Measurements from ENCODE around the gene VPS11. TPM values are rescaled to one million over a fixed set of nuclear protein-coding genes. Genes with fewer than 3 reads are reported as not detected.
A peak's percentile ranks its signal among the peaks of the same experiment; 100 is the strongest.

VPS11 gene
- polyA plus RNA-seq, 3 donors, result 28.6 to 56.6 (median 43.3) TPM

- Histone ChIP-seq H3K79me2 (ENCODE audit: insufficient read depth, low read length) (peaks cover 62% of the 10 kb centered on the region), H3K4me3 (replicated peaks in 1 of 3; ENCODE audit: low read depth in 2 of 3, low read length in 3 of 3) (peak overlapping the region; percentile 59 to 92 (median 72)), H3K36me3 (replicated peaks in 1 of 2; ENCODE audit: control insufficient read depth in 1 of 2, insufficient read depth in 2 of 2, low read length in 2 of 2) (peaks cover 18 to 34% of the 10 kb centered on the region in 2 donors), H4K20me1 (ENCODE audit: insufficient read depth, low read length) (peaks cover 15% of the 10 kb centered on the region), H3K4me2 (replicated peaks; ENCODE audit: extremely low read depth, low read length, poor library complexity, severe bottlenecking) (peak overlapping the region; percentile 96), H3K4me1 (ENCODE audit: control insufficient read depth in 1 of 2, insufficient read depth in 2 of 2, low read length in 2 of 2) (peaks cover 41 to 50% of the 10 kb centered on the region in 2 donors), H2AFZ (ENCODE audit: insufficient read depth, low read depth, low read length, poor library complexity, severe bottlenecking) (peak overlapping the region; percentile 82), H3K9me3 (replicated peaks in 1 of 2; ENCODE audit: control insufficient read depth in 1 of 2, insufficient read depth in 1 of 2, low read length in 2 of 2) (no peaks in the 10 kb centered on the region), H3K27ac (ENCODE audit: low read depth in 1 of 2, low read length in 2 of 2) (peak overlapping the region; percentile 60 to 81), H3K27me3 (ENCODE audit: control insufficient read depth in 2 of 2, insufficient read depth in 2 of 2, low read length in 2 of 2) (no peaks in the 10 kb centered on the region), H3K9ac (ENCODE audit: insufficient read depth, low read length, poor library complexity, severe bottlenecking) (peak overlapping the region; percentile 81)
- Mint-ChIP-seq H3K27me3 (ENCODE audit: low read depth in 3 of 3) (peaks cover 0 to 1% (median 0%) of the 10 kb centered on the region in 3 donors), H3K27ac (peak overlapping the region; percentile 84 to 92 (median 91)), H3K4me3 (peak overlapping the region; percentile 87 to 91), H3K9me3 (peaks cover 0 to under 1% (median 0%) of the 10 kb centered on the region in 7 donors), H3K36me3 (peaks cover 29 to 37% of the 10 kb centered on the region in 2 donors), H3K4me1 (peaks cover 47% of the 10 kb centered on the region)
- DNase-seq, result peak; percentile 99 to 100 (median 99)
- intact Hi-C loops (cut with micrococcal nuclease), result loop anchor here (2.0 to 10.0 kb wide), 2 partner anchors 38 to 100 kb away; partner anchors contain the start of gene HYOU1 (in 1 of the 2)
- TF ChIP-seq CTCF (IDR thresholded peaks at IDR 0.05), result peak; percentile 42
- WGBS (ENCODE audit: insufficient coverage), result 0% methylated on average over 72 of the region's 79 CpGs
Observed at GRCh38 chr11:119095066-119095880, 27.7 kb downstream of the VPS11 start.

DNA sequence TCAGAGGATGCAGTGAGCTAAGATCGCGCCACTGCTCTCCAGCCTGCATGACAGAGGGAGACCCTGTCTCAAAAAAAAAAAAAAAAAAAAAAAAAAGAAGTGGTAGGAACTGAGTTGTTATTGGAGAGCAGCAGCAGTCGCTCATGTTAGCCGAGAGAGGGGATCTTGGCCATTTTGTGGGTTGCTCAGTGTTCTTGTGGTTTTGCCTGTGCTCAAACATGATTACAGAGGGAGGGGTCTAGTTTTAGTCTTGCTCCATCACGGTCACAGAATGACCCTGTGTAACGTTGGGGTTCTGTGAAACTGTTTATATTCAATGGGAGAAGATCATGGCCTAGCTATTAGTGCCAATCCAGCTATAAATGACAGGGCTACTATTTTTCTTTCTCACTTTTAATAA lies 32.1 kb downstream of the VPS11 start:
- no peak overlapping the region for H2AFZ ChIP-seq (ENCODE audit: insufficient read depth, low read depth, low read length, poor library complexity, severe bottlenecking)
- Mint-ChIP-seq H3K27ac (peak overlapping the region in 1 of 7 donors; percentile 56), H3K9me3 (peaks cover 0 to 2% (median 0%) of the 10 kb centered on the region in 7 donors), H3K4me1 (peaks cover 43% of the 10 kb centered on the region), H3K27me3 (ENCODE audit: low read depth in 3 of 3) (no peaks in the 10 kb centered on the region), H3K36me3 (peaks cover 25 to 32% of the 10 kb centered on the region in 2 donors), H3K4me3 (no peak overlapping the region)
- peaks cover 48% of the 10 kb centered on the region for H3K79me2 ChIP-seq (ENCODE audit: insufficient read depth, low read length)
- H3K4me2 ChIP-seq (replicated peaks; ENCODE audit: extremely low read depth, low read length, poor library complexity, severe bottlenecking), result no peak overlapping the region
- H3K4me3 ChIP-seq (replicated peaks in 1 of 3; ENCODE audit: low read depth in 2 of 3, low read length in 3 of 3), result no peak overlapping the region
- no peaks in the 10 kb centered on the region for H3K9me3 ChIP-seq (replicated peaks in 1 of 2; ENCODE audit: control insufficient read depth in 1 of 2, insufficient read depth in 1 of 2, low read length in 2 of 2)
- peaks cover 18 to 28% of the 10 kb centered on the region in 2 donors for H3K36me3 ChIP-seq (replicated peaks in 1 of 2; ENCODE audit: control insufficient read depth in 1 of 2, insufficient read depth in 2 of 2, low read length in 2 of 2)
- no peak overlapping the region for H3K9ac ChIP-seq (ENCODE audit: insufficient read depth, low read length, poor library complexity, severe bottlenecking)
- no peak for TF ChIP-seq CTCF (IDR thresholded peaks at IDR 0.05)
- peaks cover 34 to 40% of the 10 kb centered on the region in 2 donors for H3K4me1 ChIP-seq (ENCODE audit: control insufficient read depth in 1 of 2, insufficient read depth in 2 of 2, low read length in 2 of 2)
- H3K27me3 ChIP-seq (ENCODE audit: control insufficient read depth in 2 of 2, insufficient read depth in 2 of 2, low read length in 2 of 2), result no peaks in the 10 kb centered on the region
- H3K27ac ChIP-seq (ENCODE audit: low read depth in 1 of 2, low read length in 2 of 2), result no peak overlapping the region
- no peak for DNase-seq
- peaks cover 15% of the 10 kb centered on the region for H4K20me1 ChIP-seq (ENCODE audit: insufficient read depth, low read length)
- intact Hi-C loops (cut with micrococcal nuclease), result loop anchor here (2.0 to 10.0 kb wide), 4 partner anchors 15 to 95 kb away; partner anchors contain the start of genes VPS11 (in 2 of the 2), HMBS (in 1 of the 2), RPS25 (in 1 of the 2) and TRAPPC4 (in 1 of the 2)
- WGBS (ENCODE audit: insufficient coverage), result 45% methylated on average over 5 of the region's 6 CpGs

All from CD14-positive monocyte (primary cell).